Ovary (tissue), 9 donors: ENCODE data around the gene SSR4. TPM values are rescaled to one million over a fixed set of nuclear protein-coding genes. Genes with fewer than 3 reads are reported as not detected.

ENCODE experiments used
- DNase-seq, 5 donors: peaks; one replicate each; pipeline ENCODE4 v3.0.0-alpha.2; 2019 to 2020
- H3K27ac ChIP-seq, 2 donors: fragments of 200-600 bp; one replicate each; pipeline versions ENCODE4 v1.5.1 to v1.8.0; 2019 to 2022
- H3K27me3 ChIP-seq: fragments of 200-600 bp; one replicate; pipeline ENCODE4 v1.8.0; 2022
- H3K36me3 ChIP-seq: fragments of 200-600 bp; sonication (generic); one replicate; pipeline ENCODE4 v1.5.1; 2019
- H3K4me1 ChIP-seq: one replicate; pipeline ENCODE4 v1.8.1; 2013; ENCODE audit warnings: mild to moderate bottlenecking, moderate library complexity; ENCODE audit not compliant: insufficient read depth
- H3K4me3 ChIP-seq: fragments of 200-600 bp; sonication (generic); one replicate; pipeline ENCODE4 v1.5.1; 2017
- H3K9me3 ChIP-seq, 2 donors: fragments of 200-600 bp in 1 of 2; sonication (generic) in 1 of 2; one replicate each; pipeline versions ENCODE4 v1.5.1 to v1.8.1; 2013 to 2019; ENCODE audit warnings: mild to moderate bottlenecking in 1 of 2, moderate library complexity in 1 of 2
- EP300 ChIP-seq: sonication (generic); formaldehyde crosslinking; IDR thresholded peaks from one replicate; pipeline ENCODE4 v1.6.1; 2017; ENCODE audit warnings: antibody characterized with exemption
- POLR2A ChIP-seq: fragments of 450-650 bp; IDR thresholded peaks from one replicate; pipeline ENCODE4 v1.6.1; 2017; ENCODE audit warnings: antibody characterized with exemption, mild to moderate bottlenecking, moderate library complexity
- WGBS, 3 donors: extraction: QIAGEN DNeasy Blood & Tissue Kit in 1 of 3; methylation state at CpG; one replicate each; pipeline versions ENCODE4 v1.1.5 to v1.1.7; 2013 to 2017; 5-methylcytosine and 5-hydroxymethylcytosine counted together
- intact Hi-C, 4 donors: fragments of 100-400 bp; cut with DNase I; formaldehyde crosslinking; loops; one replicate each; pipeline versions ENCODE4 v1.11.0 to v1.15.1; 2022 to 2023
- polyA plus RNA-seq, 2 donors: library from polyadenylated mRNA; stranded (reverse); fragments of 200-250 nt in 1 of 2; fragments of 350-450 nt in 1 of 2; fragmentation: Illumina TruSeq in 1 of 2; extraction: RNeasy Lipid Tissue Mini Kit (QIAGEN cat#74804) in 1 of 2; gene quantifications; one replicate each; pipeline ENCODE4 v1.2.3, GENCODE V29; 2013 to 2014
- total RNA-seq, 7 donors: library from RNA; depleted of rRNA in 2 of 7; stranded (reverse); fragments of >200 nt in 2 of 7; fragmentation: NEBNext Ultra II Directional in 3 of 7; extraction: Animal tissue kit (Norgen Biotek cat#: 25700) in 3 of 7; gene quantifications; one replicate each; pipeline versions ENCODE4 v1.1.0 to v1.2.4, GENCODE V29; 2016 to 2023
- TF ChIP-seq, protein P1 (sequence below), 3 donors: fragments of 450-650 bp in 2 of 3; fragments of 200-600 bp in 1 of 3; IDR thresholded peaks; one replicate each; pipeline versions ENCODE4 v1.5.1 to v1.8.0; 2016 to 2022; ENCODE audit warnings: antibody characterized with exemption in 3 of 3, mild to moderate bottlenecking in 1 of 3
- donor health status: DM: no; HTN: no; CAD: no; lungs with moderate emphysema.
- donor health status: DM: no; HTN: no; CAD: no.
- donor health status: Bipolar disorder and iron deficiency.
- donor health status: DM: yes; HTN: yes; CAD: no.
- donor health status: DM: no; HTN: no; CAD: no.
- donor health status: DM: yes; HTN: yes; CAD: no.

SSR4 gene
- total and polyA plus RNA-seq, 9 donors = 120 to 261 (median 155) TPM

DNA sequence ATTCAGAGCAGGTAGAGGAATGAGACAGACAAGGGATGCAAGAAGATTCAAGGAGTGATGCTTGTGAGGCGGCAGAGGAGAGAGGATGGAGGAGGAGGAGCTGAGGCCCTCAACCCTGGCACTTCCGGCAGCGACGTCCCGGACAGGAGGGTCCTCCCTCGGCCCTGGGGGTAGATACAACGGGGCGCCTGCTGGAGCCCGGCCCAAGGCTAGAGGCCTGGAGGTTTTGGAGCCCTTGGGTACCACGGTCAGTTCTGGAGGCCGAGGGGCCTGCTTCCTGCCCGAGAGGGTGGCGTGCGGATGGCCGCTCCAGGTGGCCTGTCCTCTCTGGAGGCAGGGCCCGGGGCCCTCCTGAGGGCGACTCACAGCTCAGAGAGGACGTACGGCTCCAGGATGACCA is 13.5 kb downstream of the SSR4 start:
- no peak overlapping the region for H3K4me3 ChIP-seq
- WGBS, 3 donors = 88 to 91% (median 88%) methylated on average over 19 of the region's 19 CpGs

DNA sequence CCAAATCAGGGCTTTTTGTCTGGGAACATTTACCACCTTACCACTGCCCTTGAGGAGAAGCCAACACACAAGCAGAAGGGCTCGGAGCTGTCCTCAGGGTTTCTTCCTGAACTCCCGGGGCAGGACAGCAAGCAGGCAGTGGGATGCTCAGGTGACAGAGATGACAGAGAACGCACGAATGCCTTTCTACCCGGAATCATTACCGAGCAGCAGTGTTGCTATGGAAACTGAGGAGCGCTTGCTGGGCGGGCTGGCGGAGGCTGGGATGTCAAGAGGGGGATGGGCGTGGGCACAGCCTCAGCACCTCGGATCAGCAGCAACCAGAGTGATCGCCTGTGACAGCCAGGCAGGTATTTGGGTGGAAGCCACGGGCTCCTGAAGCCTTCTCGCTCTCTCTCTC is 17.8 kb downstream of the SSR4 start:
- H3K4me1 ChIP-seq = no peaks in the 10 kb centered on the region
- no peak for TF ChIP-seq POLR2A
- no peak for TF ChIP-seq EP300
- TF ChIP-seq, protein P1, sequence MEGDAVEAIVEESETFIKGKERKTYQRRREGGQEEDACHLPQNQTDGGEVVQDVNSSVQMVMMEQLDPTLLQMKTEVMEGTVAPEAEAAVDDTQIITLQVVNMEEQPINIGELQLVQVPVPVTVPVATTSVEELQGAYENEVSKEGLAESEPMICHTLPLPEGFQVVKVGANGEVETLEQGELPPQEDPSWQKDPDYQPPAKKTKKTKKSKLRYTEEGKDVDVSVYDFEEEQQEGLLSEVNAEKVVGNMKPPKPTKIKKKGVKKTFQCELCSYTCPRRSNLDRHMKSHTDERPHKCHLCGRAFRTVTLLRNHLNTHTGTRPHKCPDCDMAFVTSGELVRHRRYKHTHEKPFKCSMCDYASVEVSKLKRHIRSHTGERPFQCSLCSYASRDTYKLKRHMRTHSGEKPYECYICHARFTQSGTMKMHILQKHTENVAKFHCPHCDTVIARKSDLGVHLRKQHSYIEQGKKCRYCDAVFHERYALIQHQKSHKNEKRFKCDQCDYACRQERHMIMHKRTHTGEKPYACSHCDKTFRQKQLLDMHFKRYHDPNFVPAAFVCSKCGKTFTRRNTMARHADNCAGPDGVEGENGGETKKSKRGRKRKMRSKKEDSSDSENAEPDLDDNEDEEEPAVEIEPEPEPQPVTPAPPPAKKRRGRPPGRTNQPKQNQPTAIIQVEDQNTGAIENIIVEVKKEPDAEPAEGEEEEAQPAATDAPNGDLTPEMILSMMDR (IDR thresholded peaks at IDR 0.05) = no peak
- no peak for DNase-seq
- H3K9me3 ChIP-seq = no peaks in the 10 kb centered on the region
- no peak overlapping the region for H3K4me3 ChIP-seq
- intact Hi-C loops = no loop called here
- H3K36me3 ChIP-seq = no peaks in the 10 kb centered on the region
- H3K27me3 ChIP-seq = no peaks in the 10 kb centered on the region
- WGBS, 3 donors = 61 to 77% (median 71%) methylated on average over 14 of the region's 14 CpGs
- H3K27ac ChIP-seq = no peak overlapping the region

More for the DNA sequence above, 13.5 kb downstream of the SSR4 start:
- TF ChIP-seq EP300 (no peak), POLR2A (no peak)
- TF ChIP-seq, protein P1 (IDR thresholded peaks at IDR 0.05) = no peak
- Histone ChIP-seq H3K36me3 (no peaks in the 10 kb centered on the region), H3K4me1 (no peaks in the 10 kb centered on the region), H3K27me3 (no peaks in the 10 kb centered on the region), H3K27ac (no peak overlapping the region), H3K9me3 (no peaks in the 10 kb centered on the region)
- no peak for DNase-seq
- intact Hi-C loops = no loop called here

- intact Hi-C loops = no loop called here
- no peaks in the 10 kb centered on the region for H3K9me3 ChIP-seq
- H3K4me1 ChIP-seq = no peaks in the 10 kb centered on the region
- H3K4me3 ChIP-seq = no peak overlapping the region
- no peaks in the 10 kb centered on the region for H3K27me3 ChIP-seq
- H3K27ac ChIP-seq = no peak overlapping the region
- DNase-seq = no peak
- WGBS, 3 donors = 85 to 89% (median 88%) methylated on average over 5 of the region's 5 CpGs
- TF ChIP-seq, protein P1 (IDR thresholded peaks at IDR 0.05) = no peak
- TF ChIP-seq EP300 (no peak), POLR2A (no peak)
- no peaks in the 10 kb centered on the region for H3K36me3 ChIP-seq
Observed at GRCh38 chrX:153813161-153813560, 18.7 kb downstream of the SSR4 start.

DNA sequence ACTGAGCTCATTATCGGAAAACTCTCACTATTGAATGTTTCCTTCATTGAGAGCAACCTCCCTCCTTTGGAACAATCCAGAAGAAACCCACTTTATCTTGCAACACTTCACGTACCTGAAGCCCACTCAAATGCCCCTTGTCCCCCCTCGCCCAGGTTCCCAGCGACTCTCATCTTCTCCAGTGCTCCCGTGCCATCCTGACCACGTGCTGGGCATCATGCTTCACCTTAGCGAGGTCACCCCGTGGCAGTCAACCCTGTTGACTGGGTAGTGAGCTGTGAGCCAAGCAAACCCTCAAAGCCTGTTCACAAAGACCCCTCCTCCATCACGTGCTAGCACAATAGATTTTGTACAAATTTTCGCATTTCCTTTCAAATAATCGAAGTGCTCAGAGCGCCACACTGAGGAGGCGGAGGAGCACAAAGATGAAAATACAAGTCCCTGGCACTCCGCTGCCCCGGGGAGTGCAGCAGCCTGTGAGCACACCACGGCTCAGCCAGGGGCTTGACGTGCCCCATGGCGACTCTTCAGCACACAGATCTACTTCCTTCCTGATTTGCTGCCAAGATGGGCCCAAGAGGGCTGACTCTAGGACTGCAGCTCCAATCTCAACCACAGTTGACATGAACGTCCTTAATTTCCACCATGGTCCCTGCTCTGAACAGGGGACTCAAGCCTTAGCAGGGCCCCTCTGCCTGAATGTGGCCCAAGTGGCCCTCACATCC is 20.3 kb downstream of the SSR4 start:
- intact Hi-C loops = no loop called here
- DNase-seq = no peak
- no peaks in the 10 kb centered on the region for H3K9me3 ChIP-seq
- no peak overlapping the region for H3K27ac ChIP-seq
- no peak for TF ChIP-seq POLR2A
- TF ChIP-seq, protein P1 (IDR thresholded peaks at IDR 0.05) = no peak
- no peak for TF ChIP-seq EP300
- H3K4me3 ChIP-seq = no peak overlapping the region
- H3K4me1 ChIP-seq = no peaks in the 10 kb centered on the region
- H3K36me3 ChIP-seq = no peaks in the 10 kb centered on the region
- no peaks in the 10 kb centered on the region for H3K27me3 ChIP-seq
- WGBS, 3 donors = 76 to 83% (median 81%) methylated on average over 19 of the region's 19 CpGs
